ENCODE measurements around the gene EIF5.
A peak's percentile ranks its signal among the peaks of the same experiment; 100 is the strongest.
"Not testable (repeated sequence)": the region's sequence is repeated elsewhere in the genome, so short reads cannot be mapped to it uniquely, and the experiment has no call there.

Gene EIF5

DNA sequence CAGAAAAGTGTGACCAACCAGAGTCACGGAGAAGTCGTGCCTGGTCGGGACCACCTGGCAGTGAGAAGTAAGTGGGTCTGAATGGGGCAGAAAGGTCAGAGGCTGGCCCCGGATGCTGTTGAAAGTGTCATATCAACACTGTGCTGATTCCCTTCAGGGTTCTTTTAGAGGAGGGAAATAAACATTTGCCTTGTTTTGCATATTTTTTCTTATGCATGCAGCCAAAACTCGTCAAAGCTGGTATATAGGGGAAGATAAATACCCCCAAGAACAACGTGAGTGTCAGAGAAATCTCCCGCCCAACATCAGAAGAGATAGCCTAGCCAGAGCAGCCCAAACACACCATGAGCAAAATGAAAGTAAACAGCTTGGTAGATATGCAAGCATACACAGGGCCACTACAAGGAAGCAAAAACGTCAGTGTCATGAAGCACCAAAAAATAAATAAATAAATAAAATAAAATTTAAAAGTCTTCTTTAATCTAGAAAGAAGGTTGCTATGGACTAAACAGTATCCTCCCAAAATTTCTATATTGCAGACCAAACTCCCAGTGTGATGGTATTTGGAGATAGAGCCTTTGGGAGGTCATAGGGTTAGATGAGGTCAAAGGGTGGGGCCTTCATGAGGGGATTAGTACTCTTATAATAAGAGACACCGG is 22.1 kb downstream of the EIF5 start:
- Histone ChIP-seq H3K4me3 (ENCODE audit: low read length) (no peak overlapping the region), H3K27me3 (replicated peaks; ENCODE audit: control insufficient read depth, insufficient read depth, low read length) (no peaks in the 10 kb centered on the region), H3K36me3 (ENCODE audit: control insufficient read depth, insufficient read depth, low read length, severe bottlenecking) (no peaks in the 10 kb centered on the region), H3K9me3 (ENCODE audit: control insufficient read depth, low read length) (no peaks in the 10 kb centered on the region), H3K4me1 (ENCODE audit: control insufficient read depth, insufficient read depth, low read length) (peaks cover 5% of the 10 kb centered on the region), H3K9ac (ENCODE audit: low read length) (no peak overlapping the region)
- DNase-seq (ENCODE audit: low read depth), result peak; percentile 52

DNA sequence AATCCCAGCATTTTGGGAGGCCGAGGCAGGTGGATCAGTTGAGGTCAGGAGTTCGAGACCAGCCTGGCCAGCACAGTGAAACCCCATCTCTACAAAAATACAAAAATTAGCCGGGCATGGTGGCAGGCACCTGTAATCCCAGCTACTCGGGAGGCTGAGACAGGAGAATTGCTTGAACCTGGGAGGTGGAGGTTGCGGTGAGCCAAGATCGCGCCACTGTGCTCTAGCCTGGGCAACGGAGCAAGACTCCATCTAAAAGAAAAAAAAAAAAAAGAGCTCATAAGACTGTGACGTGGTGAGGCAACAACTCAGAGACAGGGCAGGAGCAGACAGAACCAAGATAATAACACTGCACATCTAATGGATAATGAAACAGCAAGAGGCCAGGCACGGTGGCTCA is 23.5 kb downstream of the EIF5 start:
- not testable (repeated sequence) for H3K36me3 ChIP-seq (ENCODE audit: control insufficient read depth, insufficient read depth, low read length, severe bottlenecking); H3K9ac ChIP-seq (ENCODE audit: low read length); H3K4me3 ChIP-seq (ENCODE audit: low read length); DNase-seq (ENCODE audit: low read depth); H3K27me3 ChIP-seq (replicated peaks; ENCODE audit: control insufficient read depth, insufficient read depth, low read length); H3K9me3 ChIP-seq (ENCODE audit: control insufficient read depth, low read length)
- peaks cover 15% of the 10 kb centered on the region for H3K4me1 ChIP-seq (ENCODE audit: control insufficient read depth, insufficient read depth, low read length)

DNA sequence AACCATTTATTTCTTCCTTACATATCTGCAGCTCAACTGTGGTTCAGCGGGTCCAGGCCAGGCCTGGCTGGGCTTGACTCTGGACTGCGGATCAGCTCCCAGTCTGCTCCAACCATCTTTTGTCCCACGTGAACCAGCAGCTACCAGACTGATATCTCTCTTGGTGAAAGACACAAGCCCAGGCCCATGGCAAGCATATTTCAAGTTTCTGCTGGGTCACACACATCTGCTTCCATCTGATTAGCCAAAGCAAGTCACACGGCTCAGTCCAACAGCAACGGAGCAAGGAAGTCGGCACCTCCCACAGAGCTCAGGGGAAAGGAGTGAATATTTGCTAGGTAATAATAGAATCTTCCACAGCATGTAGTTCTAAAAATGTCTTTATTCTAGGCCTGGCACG is 26.5 kb downstream of the EIF5 start:
- no peak for DNase-seq (ENCODE audit: low read depth)
- Histone ChIP-seq H3K4me1 (ENCODE audit: control insufficient read depth, insufficient read depth, low read length) (peaks cover 15% of the 10 kb centered on the region), H3K4me3 (ENCODE audit: low read length) (no peak overlapping the region)

DNA sequence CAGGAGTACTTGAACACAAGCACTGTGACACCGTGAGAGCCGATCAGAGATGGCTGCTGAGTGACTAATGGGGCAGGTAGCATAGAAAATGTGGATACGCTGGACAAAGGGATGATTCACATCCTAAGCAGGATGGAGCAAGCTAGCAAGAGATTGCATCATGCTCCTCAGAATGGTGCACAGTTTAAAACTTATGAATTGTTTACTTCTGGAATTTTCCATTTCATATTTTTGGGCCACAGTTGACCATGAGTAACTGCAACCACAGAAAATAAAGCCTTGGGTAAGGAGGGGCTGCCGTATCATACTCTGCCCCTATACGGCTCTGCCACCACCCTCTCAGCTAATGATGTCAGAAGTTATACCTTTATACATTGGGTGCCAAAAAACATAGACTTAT is 27.8 kb downstream of the EIF5 start:
- DNase-seq (ENCODE audit: low read depth), result peak; percentile 92
- Histone ChIP-seq H3K9me3 (ENCODE audit: control insufficient read depth, low read length) (peaks cover 25% of the 10 kb centered on the region), H3K9ac (ENCODE audit: low read length) (peak overlapping the region; percentile 64), H3K27me3 (replicated peaks; ENCODE audit: control insufficient read depth, insufficient read depth, low read length) (no peaks in the 10 kb centered on the region), H3K36me3 (ENCODE audit: control insufficient read depth, insufficient read depth, low read length, severe bottlenecking) (no peaks in the 10 kb centered on the region), H3K4me3 (ENCODE audit: low read length) (peak overlapping the region; percentile 8), H3K4me1 (ENCODE audit: control insufficient read depth, insufficient read depth, low read length) (peaks cover 14% of the 10 kb centered on the region)

More for the DNA sequence above, 26.5 kb downstream of the EIF5 start:
- no peak overlapping the region for H3K9ac ChIP-seq (ENCODE audit: low read length)
- H3K36me3 ChIP-seq (ENCODE audit: control insufficient read depth, insufficient read depth, low read length, severe bottlenecking), result no peaks in the 10 kb centered on the region
- H3K27me3 ChIP-seq (replicated peaks; ENCODE audit: control insufficient read depth, insufficient read depth, low read length), result no peaks in the 10 kb centered on the region
- peaks cover 25% of the 10 kb centered on the region for H3K9me3 ChIP-seq (ENCODE audit: control insufficient read depth, low read length)

DNA sequence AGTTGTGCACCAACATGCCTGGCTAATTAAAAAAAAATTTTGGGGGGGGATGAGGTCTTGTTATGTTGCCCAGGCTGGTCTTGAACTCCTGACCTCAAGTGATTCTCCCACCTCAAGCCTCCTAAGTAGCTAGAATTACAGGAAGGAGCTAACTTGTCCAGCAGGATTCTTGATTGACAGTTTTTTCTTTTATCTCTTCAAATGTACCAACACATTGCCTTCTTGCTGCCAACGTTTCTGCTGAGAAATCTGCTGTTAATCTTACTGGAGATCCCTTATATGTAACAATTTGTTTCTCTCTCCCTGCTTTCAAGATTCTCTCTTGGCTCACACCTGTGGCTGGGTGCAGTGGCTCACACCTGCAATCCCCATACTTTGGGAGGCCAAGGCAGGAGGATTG is 28.7 kb downstream of the EIF5 start:
- peak; percentile 41 for DNase-seq (ENCODE audit: low read depth)
- peak overlapping the region; percentile 8 for H3K4me3 ChIP-seq (ENCODE audit: low read length)
- no peaks in the 10 kb centered on the region for H3K36me3 ChIP-seq (ENCODE audit: control insufficient read depth, insufficient read depth, low read length, severe bottlenecking)
- H3K9ac ChIP-seq (ENCODE audit: low read length), result no peak overlapping the region
- H3K9me3 ChIP-seq (ENCODE audit: control insufficient read depth, low read length), result peaks cover 25% of the 10 kb centered on the region
- peaks cover 11% of the 10 kb centered on the region for H3K4me1 ChIP-seq (ENCODE audit: control insufficient read depth, insufficient read depth, low read length)
- no peaks in the 10 kb centered on the region for H3K27me3 ChIP-seq (replicated peaks; ENCODE audit: control insufficient read depth, insufficient read depth, low read length)

DNA sequence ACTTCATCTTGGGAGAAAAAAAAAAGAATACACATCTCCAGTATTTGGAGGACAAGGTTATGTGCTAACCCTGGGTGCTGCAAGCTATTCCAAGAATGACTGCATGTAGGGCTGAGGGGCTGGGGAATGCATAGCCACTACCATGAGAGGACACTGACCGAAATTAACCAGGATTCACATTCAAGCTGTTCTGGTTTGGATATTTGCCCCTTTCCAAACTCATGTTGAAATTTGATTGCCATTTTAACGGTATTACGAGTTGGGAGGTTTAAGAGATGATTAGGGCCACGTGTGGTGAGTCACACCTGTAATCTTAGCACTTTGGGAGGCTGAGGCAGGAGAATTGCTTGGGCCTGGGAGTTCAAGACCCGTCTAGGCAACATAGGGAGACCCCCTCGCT is 32.7 kb downstream of the EIF5 start:
- no peak for DNase-seq (ENCODE audit: low read depth)

DNA sequence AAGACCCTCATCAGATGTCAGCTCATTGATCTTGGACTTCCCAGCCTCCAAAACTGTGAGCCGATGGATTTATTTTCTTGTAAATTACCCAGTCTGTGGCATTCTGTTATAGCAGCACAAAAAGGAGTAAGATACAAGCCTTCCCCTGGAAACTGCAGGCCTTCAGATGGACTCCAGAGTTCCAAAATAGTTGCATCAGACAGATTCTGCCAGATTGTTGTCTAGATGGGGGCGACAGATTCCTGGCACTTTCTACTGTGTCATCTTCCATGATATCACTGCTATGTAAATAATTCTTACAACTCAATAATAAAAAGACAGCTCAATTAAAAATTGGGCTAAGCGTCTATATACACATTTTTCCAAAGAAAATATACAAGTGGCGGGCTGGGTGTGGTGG is 34.0 kb downstream of the EIF5 start:
- peaks cover 16% of the 10 kb centered on the region for H3K9me3 ChIP-seq (ENCODE audit: control insufficient read depth, low read length)
- no peak for DNase-seq (ENCODE audit: low read depth)
- H3K27me3 ChIP-seq (replicated peaks; ENCODE audit: control insufficient read depth, insufficient read depth, low read length), result no peaks in the 10 kb centered on the region
- no peak overlapping the region for H3K4me3 ChIP-seq (ENCODE audit: low read length)
- H3K4me1 ChIP-seq (ENCODE audit: control insufficient read depth, insufficient read depth, low read length), result peaks cover 12% of the 10 kb centered on the region
- no peak overlapping the region for H3K9ac ChIP-seq (ENCODE audit: low read length)
- no peaks in the 10 kb centered on the region for H3K36me3 ChIP-seq (ENCODE audit: control insufficient read depth, insufficient read depth, low read length, severe bottlenecking)

More for the DNA sequence above, 32.7 kb downstream of the EIF5 start:
- Histone ChIP-seq H3K9me3 (ENCODE audit: control insufficient read depth, low read length) (peaks cover 25% of the 10 kb centered on the region), H3K4me3 (ENCODE audit: low read length) (no peak overlapping the region), H3K4me1 (ENCODE audit: control insufficient read depth, insufficient read depth, low read length) (peaks cover 10% of the 10 kb centered on the region), H3K36me3 (ENCODE audit: control insufficient read depth, insufficient read depth, low read length, severe bottlenecking) (no peaks in the 10 kb centered on the region), H3K27me3 (replicated peaks; ENCODE audit: control insufficient read depth, insufficient read depth, low read length) (no peaks in the 10 kb centered on the region), H3K9ac (ENCODE audit: low read length) (no peak overlapping the region)

DNA sequence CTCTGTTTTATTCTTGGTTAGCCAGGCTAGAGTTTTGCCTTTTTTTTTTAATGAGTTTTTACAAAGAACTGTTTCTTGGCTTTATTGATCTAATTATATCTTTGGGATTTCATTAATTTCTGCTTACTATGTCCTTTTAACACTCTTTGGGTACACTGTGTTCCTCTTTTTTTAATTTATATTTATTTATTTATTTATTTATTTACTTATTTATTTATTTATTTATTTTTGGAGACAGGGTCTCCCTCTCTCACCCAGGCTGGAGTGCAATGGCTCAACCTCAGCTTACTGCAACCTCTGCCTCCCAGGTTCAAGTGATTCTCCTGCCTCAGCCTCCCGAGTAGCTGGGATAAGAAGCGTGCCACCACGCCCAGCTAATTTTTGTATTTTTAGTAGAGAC is 36.0 kb downstream of the EIF5 start:
- Histone ChIP-seq H3K9me3 (ENCODE audit: control insufficient read depth, low read length) (no peaks in the 10 kb centered on the region), H3K9ac (ENCODE audit: low read length) (no peak overlapping the region), H3K27me3 (replicated peaks; ENCODE audit: control insufficient read depth, insufficient read depth, low read length) (no peaks in the 10 kb centered on the region), H3K4me3 (ENCODE audit: low read length) (no peak overlapping the region), H3K36me3 (ENCODE audit: control insufficient read depth, insufficient read depth, low read length, severe bottlenecking) (no peaks in the 10 kb centered on the region), H3K4me1 (ENCODE audit: control insufficient read depth, insufficient read depth, low read length) (peaks cover 12% of the 10 kb centered on the region)
- no peak for DNase-seq (ENCODE audit: low read depth)

DNA sequence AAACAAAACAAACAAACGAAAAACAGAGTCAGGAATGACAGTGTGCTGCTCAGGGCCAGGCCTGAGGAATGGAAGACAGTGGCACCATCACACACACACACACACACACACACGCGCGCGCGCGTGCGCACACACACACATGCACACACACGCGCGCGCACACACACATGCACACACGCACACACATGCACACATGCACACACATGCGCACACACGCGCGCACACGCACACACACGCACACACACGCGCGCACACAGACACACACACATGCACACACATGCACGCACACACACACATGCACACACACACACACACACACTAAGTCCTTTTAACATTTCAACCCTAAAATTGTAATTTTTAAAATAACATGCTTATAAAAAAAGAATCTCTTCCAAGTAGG is 38.0 kb downstream of the EIF5 start:
- no peaks in the 10 kb centered on the region for H3K36me3 ChIP-seq (ENCODE audit: control insufficient read depth, insufficient read depth, low read length, severe bottlenecking)

DNA sequence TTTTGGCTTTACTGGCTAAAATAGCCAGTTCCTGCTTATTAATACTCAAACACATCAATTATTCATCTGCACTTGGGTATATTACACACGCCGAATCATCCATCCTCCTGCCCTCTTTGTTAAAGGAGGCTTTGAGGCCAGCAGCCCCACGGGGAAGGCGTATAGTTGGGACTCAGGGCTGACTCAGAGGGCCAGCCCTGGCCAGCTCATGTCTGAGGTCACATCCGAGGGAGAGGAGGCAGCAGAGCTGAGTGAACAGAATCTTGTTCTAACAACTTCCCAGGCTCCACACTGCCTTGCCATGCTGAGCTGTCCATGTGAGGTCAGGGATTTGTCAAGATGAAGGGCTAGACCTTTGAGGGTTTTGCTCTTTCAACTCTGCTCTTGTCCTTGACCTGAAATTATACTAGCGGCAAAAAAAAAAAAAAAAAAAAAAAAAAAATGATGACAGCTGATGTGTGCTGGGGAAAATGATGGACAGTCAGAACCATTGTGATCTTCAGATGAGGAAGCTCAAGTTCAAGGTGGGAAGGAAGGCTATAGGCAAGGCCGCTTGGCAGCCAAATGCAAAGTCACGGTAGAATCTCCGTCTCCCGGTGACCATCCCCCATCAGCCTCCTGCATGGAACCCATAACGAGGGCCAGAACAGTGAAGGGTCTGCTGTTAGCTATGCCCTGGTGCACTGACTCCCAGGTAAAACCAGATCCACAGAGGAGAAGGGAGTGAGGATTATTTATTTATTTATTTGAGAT is 38.7 kb downstream of the EIF5 start:
- no peaks in the 10 kb centered on the region for H3K9me3 ChIP-seq (ENCODE audit: control insufficient read depth, low read length)
- peaks cover 12% of the 10 kb centered on the region for H3K4me1 ChIP-seq (ENCODE audit: control insufficient read depth, insufficient read depth, low read length)
- no peaks in the 10 kb centered on the region for H3K36me3 ChIP-seq (ENCODE audit: control insufficient read depth, insufficient read depth, low read length, severe bottlenecking)
- H3K4me3 ChIP-seq (ENCODE audit: low read length), result no peak overlapping the region
- no peaks in the 10 kb centered on the region for H3K27me3 ChIP-seq (replicated peaks; ENCODE audit: control insufficient read depth, insufficient read depth, low read length)
- H3K9ac ChIP-seq (ENCODE audit: low read length), result peak overlapping the region; percentile 53
- DNase-seq (ENCODE audit: low read depth), result peak; percentile 86

More for the DNA sequence above, 38.0 kb downstream of the EIF5 start:
- Histone ChIP-seq H3K4me3 (ENCODE audit: low read length) (no peak overlapping the region), H3K27me3 (replicated peaks; ENCODE audit: control insufficient read depth, insufficient read depth, low read length) (no peaks in the 10 kb centered on the region), H3K9ac (ENCODE audit: low read length) (peak overlapping the region; percentile 53), H3K4me1 (ENCODE audit: control insufficient read depth, insufficient read depth, low read length) (peaks cover 12% of the 10 kb centered on the region), H3K9me3 (ENCODE audit: control insufficient read depth, low read length) (no peaks in the 10 kb centered on the region)
- DNase-seq (ENCODE audit: low read depth), result no peak

DNA sequence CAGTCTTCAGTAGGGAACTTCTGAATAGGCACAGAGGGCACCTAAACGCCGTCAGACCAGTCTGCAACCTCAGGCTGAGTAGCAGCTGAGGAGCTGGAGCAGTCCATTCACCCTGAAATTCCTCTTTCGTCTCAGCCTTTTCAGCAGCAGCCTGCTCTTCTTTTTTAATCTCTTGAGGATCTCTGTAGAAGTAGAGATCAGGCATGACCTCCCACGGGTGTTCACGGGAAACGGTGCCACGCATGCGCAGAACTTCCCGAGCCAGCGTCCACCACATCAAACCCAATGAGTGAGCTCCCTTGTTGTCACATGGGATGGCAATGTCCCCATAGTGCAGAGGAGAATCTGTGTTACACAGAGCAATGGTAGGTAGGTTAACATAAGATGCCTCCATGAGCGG is 40.1 kb downstream of the EIF5 start:
- H3K27me3 ChIP-seq (replicated peaks; ENCODE audit: control insufficient read depth, insufficient read depth, low read length), result no peaks in the 10 kb centered on the region
- no peak for DNase-seq (ENCODE audit: low read depth)
- H3K9me3 ChIP-seq (ENCODE audit: control insufficient read depth, low read length), result no peaks in the 10 kb centered on the region

More for the DNA sequence above, 40.1 kb downstream of the EIF5 start:
- Histone ChIP-seq H3K36me3 (ENCODE audit: control insufficient read depth, insufficient read depth, low read length, severe bottlenecking) (no peaks in the 10 kb centered on the region), H3K4me1 (ENCODE audit: control insufficient read depth, insufficient read depth, low read length) (peaks cover 9% of the 10 kb centered on the region), H3K9ac (ENCODE audit: low read length) (no peak overlapping the region), H3K4me3 (ENCODE audit: low read length) (no peak overlapping the region)
